MM.1S (cell line): ENCODE results near the gene FBLN7.

ENCODE experiments used
- DNase-seq: peaks from one replicate; pipeline ENCODE4 v3.0.0-alpha.2; 2015
- H2AFZ ChIP-seq: fragments of 300-600 bp; sonication (generic); 2 replicates; pipeline ENCODE4 v1.6.0; 2016; ENCODE audit warnings: antibody characterized with exemption, low read length
- H3F3A ChIP-seq: fragments of 300-600 bp; sonication (generic); 2 replicates; pipeline ENCODE4 v1.6.1; 2016; ENCODE audit warnings: mild to moderate bottlenecking, antibody characterized with exemption, low read length, moderate library complexity, mixed read lengths; ENCODE audit not compliant: insufficient read depth
- H3K27ac ChIP-seq: fragments of 300-600 bp; sonication (generic); 2 replicates; pipeline ENCODE4 v1.5.1; 2016; ENCODE audit warnings: mild to moderate bottlenecking, low read length
- H3K27me3 ChIP-seq: fragments of 300-600 bp; sonication (generic); replicated peaks from 2 replicates; pipeline ENCODE4 v1.6.0; 2016; ENCODE audit warnings: low read length; ENCODE audit not compliant: insufficient read depth
- H3K36me3 ChIP-seq: fragments of 300-600 bp; sonication (generic); replicated peaks from 2 replicates; pipeline ENCODE4 v1.6.1; 2016; ENCODE audit warnings: mild to moderate bottlenecking, low read length, mixed read lengths; ENCODE audit not compliant: insufficient read depth
- H3K4me1 ChIP-seq: fragments of 300-600 bp; sonication (generic); 2 replicates; pipeline ENCODE4 v1.6.1; 2016; ENCODE audit warnings: low read length, mixed read lengths
- H3K4me2 ChIP-seq: fragments of 300-600 bp; sonication (generic); 2 replicates; pipeline ENCODE4 v1.6.0; 2016; ENCODE audit warnings: low read depth, low read length
- H3K4me3 ChIP-seq: fragments of 300-600 bp; sonication (generic); 2 replicates; pipeline ENCODE4 v1.5.1; 2016; ENCODE audit warnings: low read length, mixed read lengths
- H3K79me2 ChIP-seq: fragments of 300-600 bp; sonication (generic); 2 replicates; pipeline ENCODE4 v1.6.1; 2016; ENCODE audit warnings: mixed run types, low read length, mixed read lengths
- H3K9ac ChIP-seq: fragments of 300-600 bp; sonication (generic); 2 replicates; pipeline ENCODE4 v1.6.1; 2016; ENCODE audit warnings: low read length, mixed read lengths
- H3K9me2 ChIP-seq: fragments of 300-600 bp; sonication (generic); replicated peaks from 2 replicates; pipeline ENCODE4 v1.6.1; 2016; ENCODE audit warnings: mild to moderate bottlenecking, low read length, mixed read lengths; ENCODE audit not compliant: insufficient read depth
- H3K9me3 ChIP-seq: fragments of 300-600 bp; sonication (generic); replicated peaks from 2 replicates; pipeline ENCODE4 v1.6.1; 2016; ENCODE audit warnings: mild to moderate bottlenecking, low read length, mixed read lengths; ENCODE audit not compliant: insufficient read depth
- H4K20me1 ChIP-seq: fragments of 300-600 bp; sonication (generic); 2 replicates; pipeline ENCODE4 v1.6.1; 2016; ENCODE audit warnings: mild to moderate bottlenecking, low read length, moderate library complexity, mixed read lengths; ENCODE audit not compliant: insufficient read depth
- CTCF ChIP-seq: fragments of 300-600 bp; sonication (generic); IDR thresholded peaks from 2 replicates; pipeline ENCODE4 v1.5.1; 2016; ENCODE audit warnings: antibody characterized with exemption, low read length, mixed read lengths
- EZH2 ChIP-seq: fragments of 300-600 bp; sonication (generic); optimal IDR thresholded peaks from 2 replicates; pipeline ENCODE3; 2017; ENCODE audit warnings: low read depth, mild to moderate bottlenecking, antibody characterized with exemption, low read length, mixed read lengths
- EZH2phosphoT487 ChIP-seq: fragments of 300-600 bp; sonication (generic); IDR thresholded peaks from 2 replicates; pipeline ENCODE4 v1.6.1; 2018; ENCODE audit warnings: antibody characterized with exemption, low read length

FBLN7 gene

GRCh38 chr2:112151701-112152440, 13.7 kb downstream of the FBLN7 start:
- H3K4me1 ChIP-seq, result no peaks in the 10 kb centered on the region

GRCh38 chr2:112152476-112153178, 14.4 kb downstream of the FBLN7 start:
- no peak for TF ChIP-seq EZH2
- TF ChIP-seq CTCF, result no peak
- TF ChIP-seq EZH2phosphoT487, result no peak
- Histone ChIP-seq H3K9me3 (no peaks in the 10 kb centered on the region), H3K4me1 (no peaks in the 10 kb centered on the region), H3K36me3 (no peaks in the 10 kb centered on the region), H3K79me2 (no peaks in the 10 kb centered on the region), H3K4me2 (no peak overlapping the region), H3K9ac (no peak overlapping the region), H2AFZ (no peak overlapping the region), H3K9me2 (no peaks in the 10 kb centered on the region), H4K20me1 (no peaks in the 10 kb centered on the region), H3K27ac (no peak overlapping the region), H3K27me3 (no peaks in the 10 kb centered on the region), H3F3A (no peaks in the 10 kb centered on the region), H3K4me3 (no peak overlapping the region)
- no peak for DNase-seq

More at GRCh38 chr2:112151701-112152440, 13.7 kb downstream of the FBLN7 start:
- H4K20me1 ChIP-seq, result no peaks in the 10 kb centered on the region
- DNase-seq, result no peak
- TF ChIP-seq CTCF (no peak), EZH2 (no peak), EZH2phosphoT487 (no peak)
- no peaks in the 10 kb centered on the region for H3K36me3 ChIP-seq
- H3K4me2 ChIP-seq, result no peak overlapping the region
- no peaks in the 10 kb centered on the region for H3K9me3 ChIP-seq
- no peak overlapping the region for H3K9ac ChIP-seq
- no peak overlapping the region for H3K27ac ChIP-seq
- H3F3A ChIP-seq, result no peaks in the 10 kb centered on the region
- H2AFZ ChIP-seq, result no peak overlapping the region
- H3K9me2 ChIP-seq, result no peaks in the 10 kb centered on the region
- no peaks in the 10 kb centered on the region for H3K27me3 ChIP-seq
- H3K79me2 ChIP-seq, result no peaks in the 10 kb centered on the region
- no peak overlapping the region for H3K4me3 ChIP-seq

- Histone ChIP-seq H3K4me2 (no peak overlapping the region), H3K9ac (no peak overlapping the region), H3F3A (no peaks in the 10 kb centered on the region), H3K27ac (no peak overlapping the region), H3K4me3 (no peak overlapping the region), H3K9me3 (no peaks in the 10 kb centered on the region), H3K36me3 (no peaks in the 10 kb centered on the region), H3K9me2 (no peaks in the 10 kb centered on the region), H2AFZ (no peak overlapping the region), H4K20me1 (no peaks in the 10 kb centered on the region), H3K4me1 (no peaks in the 10 kb centered on the region), H3K27me3 (no peaks in the 10 kb centered on the region), H3K79me2 (no peaks in the 10 kb centered on the region)
- no peak for DNase-seq
- TF ChIP-seq EZH2 (no peak), CTCF (no peak), EZH2phosphoT487 (no peak)
Measured at GRCh38 chr2:112153179-112153490, 14.9 kb downstream of the FBLN7 start.
